ENCODE results near the gene H2BK1. TPM values are rescaled to one million over a fixed set of nuclear protein-coding genes. Genes with fewer than 3 reads are reported as not detected.
A peak's percentile ranks its signal among the peaks of the same experiment; 100 is the strongest.

The H2BK1 gene
- total and polyA plus RNA-seq, 12 donors: not detected

DNA sequence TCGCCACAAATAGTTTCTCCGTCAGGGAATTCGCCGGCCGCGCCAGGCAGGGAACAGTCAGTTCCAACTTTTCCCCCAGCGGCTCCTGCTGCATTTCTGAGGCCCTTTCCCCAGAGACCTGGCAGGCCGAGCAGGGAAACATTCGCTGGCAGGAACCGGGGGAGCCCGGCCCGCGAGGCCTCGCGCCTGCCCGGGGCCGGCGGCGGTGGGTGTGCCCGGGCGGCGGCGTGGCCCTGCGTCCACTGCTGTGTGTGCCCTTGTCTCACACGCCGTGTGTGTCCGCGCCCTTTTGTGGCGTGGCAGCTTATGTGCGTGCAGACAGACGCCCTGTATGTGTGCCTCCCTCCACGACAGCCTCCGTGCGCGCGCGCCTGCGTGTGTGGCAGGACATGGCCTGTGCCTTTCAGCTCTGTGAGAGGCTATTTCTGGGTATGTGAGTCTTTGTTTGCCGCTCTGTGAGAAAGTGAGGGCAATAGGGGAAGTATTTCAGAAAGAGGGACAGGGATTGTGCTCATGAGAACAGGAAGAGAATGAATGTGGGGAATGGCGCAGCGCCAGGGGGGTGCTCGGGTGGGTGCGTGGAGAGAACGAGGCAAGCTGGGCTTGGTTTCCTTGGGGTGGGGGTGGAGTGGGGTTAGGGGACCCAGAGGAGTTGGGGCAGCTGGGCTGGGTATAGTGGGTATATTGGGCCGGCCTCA, 38.9 kb upstream of the H2BK1 start:
- no peaks in the 10 kb centered on the region for H3K9me3 ChIP-seq
- 1 to 3% methylated on average over 45 of the region's 45 CpGs for WGBS, 2 donors
- intact Hi-C loops (cut with DNase I): loop anchor here in 5 of 10 donors (5.0 to 10.0 kb wide), 3 partner anchors 53 to 124 kb away; partner anchors contain the start of gene ASB10 (in 1 of the 5)
- TF ChIP-seq, protein P1, sequence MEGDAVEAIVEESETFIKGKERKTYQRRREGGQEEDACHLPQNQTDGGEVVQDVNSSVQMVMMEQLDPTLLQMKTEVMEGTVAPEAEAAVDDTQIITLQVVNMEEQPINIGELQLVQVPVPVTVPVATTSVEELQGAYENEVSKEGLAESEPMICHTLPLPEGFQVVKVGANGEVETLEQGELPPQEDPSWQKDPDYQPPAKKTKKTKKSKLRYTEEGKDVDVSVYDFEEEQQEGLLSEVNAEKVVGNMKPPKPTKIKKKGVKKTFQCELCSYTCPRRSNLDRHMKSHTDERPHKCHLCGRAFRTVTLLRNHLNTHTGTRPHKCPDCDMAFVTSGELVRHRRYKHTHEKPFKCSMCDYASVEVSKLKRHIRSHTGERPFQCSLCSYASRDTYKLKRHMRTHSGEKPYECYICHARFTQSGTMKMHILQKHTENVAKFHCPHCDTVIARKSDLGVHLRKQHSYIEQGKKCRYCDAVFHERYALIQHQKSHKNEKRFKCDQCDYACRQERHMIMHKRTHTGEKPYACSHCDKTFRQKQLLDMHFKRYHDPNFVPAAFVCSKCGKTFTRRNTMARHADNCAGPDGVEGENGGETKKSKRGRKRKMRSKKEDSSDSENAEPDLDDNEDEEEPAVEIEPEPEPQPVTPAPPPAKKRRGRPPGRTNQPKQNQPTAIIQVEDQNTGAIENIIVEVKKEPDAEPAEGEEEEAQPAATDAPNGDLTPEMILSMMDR (IDR thresholded peaks at IDR 0.05): no peak
- H3K36me3 ChIP-seq: no peaks in the 10 kb centered on the region
- DNase-seq (peak; percentile 63 to 74), ATAC-seq (peak; percentile 21 to 47 (median 38))
- H3K4me3 ChIP-seq: peak overlapping the region; percentile 34 to 80 (median 74)
- peak overlapping the region; percentile 86 to 99 (median 97) for H3K27ac ChIP-seq
- H3K4me1 ChIP-seq: peaks cover 17 to 91% (median 82%) of the 10 kb centered on the region in 9 donors
- H3K27me3 ChIP-seq: peaks cover 0 to 81% (median 6%) of the 10 kb centered on the region in 7 donors

DNA sequence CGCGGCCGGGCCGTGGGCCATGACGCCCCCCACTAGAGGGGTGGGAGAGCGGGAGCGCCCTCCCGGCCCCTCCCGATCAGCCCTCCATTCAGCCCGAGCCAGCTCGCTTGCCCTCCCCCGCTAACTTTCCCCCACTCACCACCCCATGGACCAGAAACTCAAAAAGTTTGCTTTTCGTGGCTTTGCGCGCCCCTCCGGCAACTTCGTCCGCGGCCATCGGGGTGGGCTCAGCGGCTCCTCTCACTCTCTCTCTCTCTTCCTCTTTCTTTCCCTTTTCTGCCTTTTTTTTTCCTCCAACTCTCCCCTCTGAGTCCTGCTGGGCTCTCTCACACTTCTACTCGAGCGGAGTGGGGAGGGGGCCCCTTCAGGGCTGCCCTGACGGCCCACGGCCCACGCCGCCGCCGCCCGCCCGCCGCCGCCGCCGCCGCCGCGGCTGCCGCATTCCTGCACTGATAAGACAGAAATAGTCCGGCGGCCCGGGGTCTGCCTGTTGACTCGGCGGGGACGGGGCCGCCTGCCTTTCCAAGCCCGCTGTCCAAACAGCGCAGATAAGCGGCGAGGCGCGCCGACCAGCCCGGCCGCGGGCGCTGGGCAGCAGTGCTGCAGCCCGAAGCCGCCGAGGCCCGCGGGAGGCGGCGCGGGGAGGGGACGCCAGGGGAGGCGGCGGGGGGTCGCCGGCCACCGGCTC, 38.2 kb upstream of the H2BK1 start, which contains the start of gene SMARCD3:
Gene SMARCD3, minus strand, starts transcription at position 349 of the 688 bp plus-strand sequence. Its CDS starts 132 bp downstream, at position 217.
- WGBS, 2 donors: 0 to 1% methylated on average over 65 to 71 of the region's 71 CpGs
- ATAC-seq: peak; percentile 27 to 70 (median 40)
- peak; percentile 78 to 81 for DNase-seq
- Histone ChIP-seq H3K27ac (peak within 1 kb of the TSS; percentile 86 to 99 (median 97)), H3K27me3 (peaks cover 0 to 82% (median 6%) of the 10 kb centered on the region in 7 donors), H3K9me3 (no peaks in the 10 kb centered on the region), H3K36me3 (no peaks in the 10 kb centered on the region), H3K4me1 (peaks cover 21 to 91% (median 82%) of the 10 kb centered on the region in 9 donors), H3K4me3 (peak within 1 kb of the TSS; percentile 63 to 80 (median 74))
- TF ChIP-seq, protein P1 (IDR thresholded peaks at IDR 0.05): no peak
- intact Hi-C loops (cut with DNase I): loop anchor here in 5 of 10 donors (5.0 to 10.0 kb wide), 3 partner anchors 54 to 124 kb away; partner anchors contain the start of gene ASB10 (in 1 of the 5)

- Histone ChIP-seq H3K27me3 (peaks cover 0 to 75% (median 6%) of the 10 kb centered on the region in 7 donors), H3K36me3 (peaks cover 0 to 3% (median 0%) of the 10 kb centered on the region in 9 donors), H3K4me1 (peaks cover 21 to 92% (median 82%) of the 10 kb centered on the region in 9 donors), H3K27ac (peak overlapping the region; percentile 86 to 99 (median 97)), H3K4me3 (peak overlapping the region; percentile 63 to 80 (median 74)), H3K9me3 (no peaks in the 10 kb centered on the region)
- 4 to 7% methylated on average over 29 of the region's 29 CpGs for WGBS, 2 donors
- DNase-seq (no peak), ATAC-seq (peak in 5 of 8 donors; percentile 5 to 25 (median 10))
- intact Hi-C loops (cut with DNase I): loop anchor here in 6 of 10 donors (2.0 to 10.0 kb wide), 4 partner anchors 55 to 123 kb away; partner anchors contain the start of gene ASB10 (in 1 of the 6)
- TF ChIP-seq, protein P1 (IDR thresholded peaks at IDR 0.05): no peak
These were observed 37.5 kb upstream of the H2BK1 start for GRCh38 chr7:151247611-151248345.
